Heart left ventricle (tissue), 16 donors: ENCODE measurements around the gene NKAIN2. TPM values are rescaled to one million over a fixed set of nuclear protein-coding genes. Genes with fewer than 3 reads are reported as not detected.

Source experiments
- ATAC-seq, 4 donors: fragments of 200-7000 bp; cut with Tn5 transposase; one replicate each; pipeline ENCODE4 v1.9.1; 2020 to 2022; ENCODE audit warnings: moderate library complexity in 4 of 4, mild to moderate bottlenecking in 3 of 4, moderate number of reproducible peaks in 1 of 4
- DNase-seq, 5 donors: peaks; one replicate each; pipeline ENCODE4 v3.0.0-alpha.2; 2020
- H3K27ac ChIP-seq, 12 donors: fragments of 200-600 bp; sonication (generic) in 4 of 12; one replicate each; pipeline versions ENCODE4 v1.5.0 to v1.8.0; 2016 to 2022; ENCODE audit warnings: mild to moderate bottlenecking in 2 of 12
- H3K27me3 ChIP-seq, 9 donors: fragments of 200-600 bp; sonication (generic) in 2 of 9; one replicate each; pipeline versions ENCODE4 v1.5.1 to v1.8.0; 2016 to 2022; ENCODE audit warnings: mild to moderate bottlenecking in 3 of 9
- H3K36me3 ChIP-seq, 9 donors: fragments of 200-600 bp; sonication (generic) in 2 of 9; one replicate each; pipeline versions ENCODE4 v1.5.0 to v1.8.0; 2018 to 2022; ENCODE audit warnings: mild to moderate bottlenecking in 2 of 9
- H3K4me1 ChIP-seq, 12 donors: fragments of 200-600 bp; sonication (generic) in 4 of 12; one replicate each; pipeline versions ENCODE4 v1.5.0 to v1.8.0; 2016 to 2022; ENCODE audit warnings: mild to moderate bottlenecking in 3 of 12
- H3K4me3 ChIP-seq, 12 donors: fragments of 200-600 bp; sonication (generic) in 4 of 12; one replicate each; pipeline versions ENCODE4 v1.5.0 to v1.8.0; 2017 to 2022; ENCODE audit warnings: mild to moderate bottlenecking in 9 of 12, moderate library complexity in 4 of 12
- H3K9me3 ChIP-seq, 12 donors: fragments of 200-600 bp; sonication (generic) in 4 of 12; one replicate each; pipeline versions ENCODE4 v1.5.0 to v1.8.0; 2016 to 2022; ENCODE audit warnings: mild to moderate bottlenecking in 1 of 12
- CTCF ChIP-seq, 12 donors: fragments of 200-600 bp; sonication (generic) in 4 of 12; IDR thresholded peaks; one replicate each; pipeline versions ENCODE4 v1.5.0 to v1.8.0; 2018 to 2022; ENCODE audit warnings: antibody characterized with exemption in 12 of 12, mild to moderate bottlenecking in 5 of 12
- POLR2A ChIP-seq, 2 donors: fragments of 450-650 bp; IDR thresholded peaks; one replicate each; pipeline ENCODE4 v1.6.1; 2017; ENCODE audit warnings: antibody characterized with exemption in 2 of 2, mild to moderate bottlenecking in 2 of 2, moderate library complexity in 2 of 2
- WGBS, 4 donors: extraction: QIAGEN DNeasy Blood & Tissue Kit in 2 of 4; methylation state at CpG; one replicate each; pipeline versions ENCODE4 v1.1.5 to v1.1.7; 2013 to 2018; 5-methylcytosine and 5-hydroxymethylcytosine counted together
- intact Hi-C, 10 donors: fragments of 100-400 bp; cut with DNase I; formaldehyde crosslinking; loops; one replicate each; pipeline versions ENCODE4 v1.11.1 to v1.14.2; 2022
- polyA plus RNA-seq, 2 donors: library from polyadenylated mRNA; stranded (reverse); fragments of 200-250 nt; gene quantifications; one replicate each; pipeline ENCODE4 v1.2.3, GENCODE V29; 2013
- total RNA-seq, 9 donors: library from RNA; depleted of rRNA in 2 of 9; stranded (reverse); fragments of >200 nt in 2 of 9; fragmentation: NEBNext Ultra II Directional in 3 of 9; extraction: Animal tissue kit (Norgen Biotek cat#: 25700) in 3 of 9; gene quantifications; one replicate each; pipeline versions ENCODE4 v1.1.0 to v1.2.4, GENCODE V29; 2016 to 2023
- donor health status: ischemic (EF 13 %, LVEDD 7.1; RV severe dilation, severe dysfunction).
- donor health status: healthy with polysubstance abuse.
- donor health status: DM: no; HTN: yes; CAD: no.
- donor health status: DM: no; HTN: no; CAD: no.
- donor health status: ischemic (EF 25% LVEDD 6.9; RV normal size, moderate dysfunction).
- donor health status: ischemic (EF 25% LVEDD 5.7; RV mildly dilated, moderate dysfunction).
- donor health status: healthy.
- donor health status: DM: yes; HTN: yes; CAD: no.
- donor health status: ischemic (EF 35%, LVEDD 5.7; RV mildly dilated, moderate dysfunction).
- donor health status: nonischemic (EF 11% LVEDD 7.7; RV severe dilation, severe dysfunction).
- donor health status: DM: yes; HTN: yes; CAD: no.
- donor health status: PGD.
- donor health status: ischemic (EF 29% LVEDD 5.4; RV normal size, mild dysfunction).
- donor health status: nonischemic (EF 23%, LVEDD 6.1; RV moderate dilation, normal function).

Gene NKAIN2
- total and polyA plus RNA-seq, 11 donors = 0.19 to 0.83 (median 0.33) TPM; not detected in 2

GRCh38 chr6:124829822-124830221 is 1026.2 kb downstream of the NKAIN2 start:
- intact Hi-C loops = no loop called here
- 95 to 100% (median 99%) methylated on average over 1 of the region's 1 CpG for WGBS, 4 donors
- TF ChIP-seq CTCF (IDR thresholded peaks at IDR 0.05) (no peak), POLR2A (IDR thresholded peaks at IDR 0.05) (no peak)
- no peak overlapping the region for H3K27ac ChIP-seq
- ATAC-seq (no peak), DNase-seq (no peak)
- no peaks in the 10 kb centered on the region for H3K9me3 ChIP-seq
- H3K4me1 ChIP-seq = no peaks in the 10 kb centered on the region
- no peaks in the 10 kb centered on the region for H3K27me3 ChIP-seq
- H3K4me3 ChIP-seq = no peak overlapping the region
- no peaks in the 10 kb centered on the region for H3K36me3 ChIP-seq

- Histone ChIP-seq H3K4me3 (no peak overlapping the region), H3K27ac (no peak overlapping the region), H3K4me1 (no peaks in the 10 kb centered on the region), H3K9me3 (no peaks in the 10 kb centered on the region), H3K36me3 (no peaks in the 10 kb centered on the region), H3K27me3 (no peaks in the 10 kb centered on the region)
- ATAC-seq (no peak), DNase-seq (no peak)
- intact Hi-C loops = no loop called here
- TF ChIP-seq POLR2A (IDR thresholded peaks at IDR 0.05) (no peak), CTCF (IDR thresholded peaks at IDR 0.05) (no peak)
Measured at GRCh38 chr6:124830506-124830905, 1026.8 kb downstream of the NKAIN2 start.

- Histone ChIP-seq H3K4me3 (no peak overlapping the region), H3K27ac (no peak overlapping the region), H3K4me1 (no peaks in the 10 kb centered on the region), H3K9me3 (no peaks in the 10 kb centered on the region), H3K27me3 (no peaks in the 10 kb centered on the region), H3K36me3 (no peaks in the 10 kb centered on the region)
- WGBS, 4 donors = 75 to 90% (median 83%) methylated on average over 1 of the region's 1 CpG
- intact Hi-C loops = loop anchor here in 2 of 10 donors (5.0 to 10.0 kb wide), 2 partner anchors 1460 to 1462 kb away; no protein-coding TSS in a partner anchor
- no peak for TF ChIP-seq POLR2A (IDR thresholded peaks at IDR 0.05)
- peak in 7 of 12 donors; percentile 10 to 43 (median 25) for TF ChIP-seq CTCF (IDR thresholded peaks at IDR 0.05)
- DNase-seq (no peak), ATAC-seq (no peak)
Measured at GRCh38 chr6:124854338-124854922, 1050.8 kb downstream of the NKAIN2 start.

GRCh38 chr6:124857746-124858145 is 1054.1 kb downstream of the NKAIN2 start:
- no peak for ATAC-seq
- no peaks in the 10 kb centered on the region for H3K9me3 ChIP-seq
- TF ChIP-seq POLR2A (IDR thresholded peaks at IDR 0.05) (no peak), CTCF (IDR thresholded peaks at IDR 0.05) (no peak)
- H3K27me3 ChIP-seq = no peaks in the 10 kb centered on the region
- no peak overlapping the region for H3K27ac ChIP-seq
- WGBS, 4 donors = 63 to 74% (median 66%) methylated on average over 3 of the region's 3 CpGs
- intact Hi-C loops = loop anchor here in 1 of 10 donors (10.0 kb wide), 1 partner anchor 1463 kb away; no protein-coding TSS in a partner anchor
- H3K4me1 ChIP-seq = no peaks in the 10 kb centered on the region
- H3K36me3 ChIP-seq = no peaks in the 10 kb centered on the region
- no peak overlapping the region for H3K4me3 ChIP-seq
- no peak for DNase-seq
